GM21515 (cell line): ENCODE data around the gene ANKRD66.

ENCODE experiments used
- ATAC-seq: cut with Tn5 transposase; IDR thresholded peaks from one replicate; pipeline ENCODE4 v1.9.1; 2021; ENCODE audit not compliant: unreplicated experiment

ANKRD66 gene

DNA sequence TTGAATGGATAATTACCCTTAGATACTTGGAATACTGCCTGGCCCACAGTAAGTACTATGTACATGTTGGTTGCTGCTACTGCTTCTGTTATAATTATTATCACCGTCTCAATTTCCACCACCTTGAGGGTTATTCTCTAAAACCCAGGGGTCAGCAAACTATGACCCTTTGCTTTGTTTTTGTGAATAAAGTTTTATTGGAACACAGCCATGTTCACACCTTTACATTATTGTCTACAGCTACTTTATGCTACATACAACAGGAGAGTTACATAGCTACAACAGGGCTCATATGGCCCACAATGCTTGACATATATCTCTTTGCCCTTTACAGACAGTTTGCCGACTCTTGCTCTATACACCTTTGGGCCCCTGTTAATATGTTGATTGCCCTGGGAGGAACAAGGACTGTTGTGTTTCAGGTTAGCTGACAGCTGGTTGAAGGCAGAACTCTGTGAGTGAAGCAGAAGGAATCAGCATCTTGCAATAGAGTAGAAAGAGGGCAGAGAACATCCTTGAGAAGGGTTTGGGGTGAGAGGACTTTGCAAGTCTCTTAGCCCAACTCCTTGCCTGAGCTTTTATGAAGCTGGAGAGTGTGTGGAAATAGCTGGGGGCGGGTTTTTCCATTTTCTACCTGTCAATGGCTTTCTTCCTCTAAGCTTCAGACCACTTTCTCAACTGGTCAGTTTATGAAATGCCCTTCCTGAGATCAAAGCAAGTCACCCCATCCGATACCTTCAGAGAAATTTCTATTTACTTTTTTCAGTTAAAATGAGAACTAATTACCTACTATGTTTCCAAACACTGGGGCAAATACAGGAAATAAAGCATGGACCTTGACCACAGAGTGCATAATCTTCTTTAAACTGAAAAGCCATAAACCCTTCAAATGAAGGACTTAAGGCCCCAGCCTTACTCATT lies 43.0 kb downstream of the ANKRD66 start:
- ATAC-seq, result no peak

DNA sequence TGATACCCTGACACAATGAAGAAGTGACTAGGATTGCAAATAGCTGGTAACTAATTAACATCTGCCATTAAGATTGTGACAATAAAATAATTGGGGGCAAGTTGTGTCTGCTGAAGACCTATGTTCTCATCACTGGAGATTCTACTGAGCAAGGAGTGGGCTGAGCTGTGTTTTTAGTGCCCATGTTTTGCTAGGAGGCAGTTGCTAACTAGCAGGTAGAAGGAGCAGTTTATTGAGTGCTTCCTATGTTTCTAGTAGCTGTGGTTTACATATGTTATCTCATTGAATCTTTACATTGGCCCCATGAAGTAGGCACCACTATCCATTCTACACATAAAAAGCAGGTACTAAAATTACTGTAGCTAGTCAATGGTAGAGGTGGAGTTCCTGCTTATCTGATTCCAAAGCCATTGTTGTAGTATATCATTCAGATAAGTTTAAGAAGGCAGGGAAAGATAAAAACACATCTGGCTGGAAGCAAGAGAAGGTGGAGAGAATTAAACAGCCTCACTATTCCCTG lies 43.7 kb downstream of the ANKRD66 start:
- no peak for ATAC-seq

DNA sequence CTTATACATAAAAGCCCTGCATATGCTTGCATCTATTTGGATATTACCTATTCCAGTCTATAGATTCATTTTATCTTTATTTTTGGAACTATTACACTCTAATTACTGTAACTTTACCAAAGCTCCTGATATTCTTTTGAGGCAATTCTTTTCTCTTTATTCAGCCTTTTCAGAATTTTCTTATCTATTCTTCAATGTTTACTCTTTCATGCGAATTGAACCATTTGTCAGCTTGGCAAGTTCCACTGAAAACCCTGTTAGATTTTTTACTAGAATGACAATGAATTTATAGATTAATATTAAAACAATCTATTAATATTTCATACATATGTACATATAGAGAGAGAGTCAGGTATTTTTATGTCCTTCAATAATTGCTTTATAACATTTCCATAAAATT lies 45.9 kb downstream of the ANKRD66 start:
- ATAC-seq, result no peak

DNA sequence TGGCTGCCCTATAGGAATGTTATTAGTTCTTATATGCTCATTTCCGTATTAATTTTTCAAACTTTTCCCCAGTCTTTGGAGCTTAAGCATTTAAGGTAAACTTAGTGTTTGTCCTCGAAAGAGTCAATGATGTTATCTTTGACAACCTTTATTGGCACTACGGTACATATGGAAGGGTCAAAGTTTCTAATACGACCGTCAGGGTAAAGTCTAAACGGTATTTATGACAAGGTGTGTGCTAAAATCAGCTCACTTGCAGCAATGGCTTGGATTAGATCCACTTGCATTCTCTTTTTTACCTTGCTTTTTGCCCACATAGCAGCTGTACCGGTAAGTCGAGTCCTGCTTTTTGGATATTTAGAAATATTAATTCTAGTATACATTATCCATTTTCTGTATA lies 46.4 kb downstream of the ANKRD66 start, which contains the start of gene MEP1A:
Gene MEP1A (plus strand): TSS at position 252 of the 400 bp plus-strand sequence. CDS start 10 bp downstream, at position 262.
- no peak for ATAC-seq

DNA sequence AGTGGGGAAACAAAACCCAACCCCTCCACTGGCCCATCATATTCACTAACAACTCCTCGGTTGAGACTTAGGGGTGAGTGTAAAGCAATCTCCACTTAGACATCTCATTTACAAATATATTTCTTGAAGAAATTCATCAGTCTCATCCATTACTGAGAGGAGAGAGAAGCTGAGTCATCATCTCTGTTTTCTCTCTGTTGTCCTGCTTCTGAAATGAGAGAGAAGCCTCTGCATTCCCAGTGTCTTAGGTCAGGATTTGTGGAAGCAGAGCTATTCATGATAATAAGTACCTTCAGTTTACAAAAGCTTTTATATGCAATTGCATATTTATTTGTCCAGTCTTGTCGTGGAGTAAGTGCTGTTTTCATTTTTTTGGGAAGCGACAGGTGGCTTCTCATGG lies 47.3 kb downstream of the ANKRD66 start:
- no peak for ATAC-seq

DNA sequence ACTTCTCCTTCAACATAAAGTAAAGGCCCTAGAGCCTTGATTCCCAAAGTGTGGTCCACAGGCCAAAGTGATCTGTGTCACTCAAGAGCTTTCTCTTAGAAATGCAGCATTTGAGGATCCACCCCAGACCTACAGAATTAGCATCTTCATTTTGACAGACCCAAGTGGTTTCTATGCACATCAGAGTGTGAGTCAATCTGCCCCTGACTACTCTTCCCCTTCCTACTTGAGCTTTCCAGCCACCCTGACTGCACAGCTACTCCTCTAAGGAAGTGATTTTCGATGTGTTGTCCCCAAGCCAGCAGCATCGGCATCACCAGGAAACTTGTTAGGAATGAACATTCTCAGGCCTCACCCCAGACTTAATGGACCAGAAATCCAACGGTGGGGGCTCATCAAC lies 49.1 kb downstream of the ANKRD66 start:
- ATAC-seq, result no peak

DNA sequence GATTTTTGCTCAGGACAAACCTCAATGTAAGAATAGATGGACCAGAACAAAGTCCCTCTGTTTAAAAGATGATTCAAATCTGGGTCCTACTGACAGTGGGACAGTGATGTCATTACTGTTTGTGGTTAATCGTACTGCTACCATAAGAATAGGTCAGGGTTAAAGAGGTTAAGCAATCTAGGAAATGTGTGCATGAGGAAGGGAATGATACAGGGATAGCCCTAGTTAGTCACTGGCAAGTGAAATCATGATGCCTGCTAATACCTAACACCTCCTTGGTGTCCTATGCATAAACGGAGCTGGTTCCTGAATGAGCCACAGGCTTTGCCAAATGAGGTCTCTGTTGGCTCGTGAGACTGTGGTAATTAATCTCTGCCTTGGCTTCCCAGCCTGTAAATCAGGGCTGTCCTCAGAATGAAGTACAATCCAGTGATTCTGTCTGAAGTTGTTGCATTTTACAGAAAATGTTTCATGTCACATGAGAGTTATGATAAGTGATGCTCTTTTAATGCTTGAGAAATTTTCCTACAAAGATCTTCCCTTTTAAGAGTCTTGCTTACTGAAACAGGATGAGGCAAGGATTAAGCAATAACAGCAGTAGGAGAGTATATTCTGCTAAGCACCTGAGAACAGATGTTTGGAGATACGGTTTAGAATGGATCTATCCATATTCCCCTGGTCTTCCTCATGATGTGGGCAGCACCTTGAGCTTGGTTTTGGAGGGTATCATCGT lies 50.3 kb downstream of the ANKRD66 start:
- ATAC-seq, result no peak

DNA sequence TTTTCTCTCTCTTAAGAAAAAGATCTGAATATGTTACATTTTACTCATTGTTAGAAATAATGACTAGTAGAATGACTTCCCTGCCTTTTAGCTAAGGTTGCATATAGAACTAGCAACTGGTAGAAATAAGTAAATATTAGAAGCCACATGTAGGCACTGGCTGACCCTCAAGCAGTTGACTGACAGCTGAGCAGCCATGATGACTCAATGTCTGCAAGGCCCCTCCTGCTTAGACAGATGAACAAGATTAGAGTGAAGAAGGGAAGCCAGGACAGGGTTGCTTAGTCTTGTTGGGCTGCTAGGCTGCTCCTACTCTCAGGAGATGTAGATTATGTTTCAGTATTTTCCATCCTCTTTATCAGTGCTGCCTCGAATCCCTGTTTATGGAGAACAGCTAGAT lies 52.9 kb downstream of the ANKRD66 start:
- no peak for ATAC-seq

DNA sequence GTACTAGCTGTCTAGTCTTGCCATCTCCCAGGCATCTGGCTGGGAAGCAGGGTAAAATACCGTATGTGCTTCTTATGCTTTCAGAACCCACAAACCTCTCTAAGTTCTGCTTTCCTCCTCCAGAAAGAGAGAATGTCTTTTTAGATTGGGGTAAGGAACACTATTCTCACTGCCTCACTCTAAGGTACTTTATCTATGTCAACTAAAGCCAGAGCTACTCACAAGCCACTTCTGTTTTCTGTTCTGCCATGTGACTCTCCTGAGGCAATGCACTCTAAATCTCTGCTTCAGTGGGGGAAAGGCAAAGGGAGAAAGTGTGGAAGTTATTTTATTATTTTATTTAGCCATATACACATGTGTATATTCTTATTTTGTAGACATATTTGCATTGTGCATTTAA lies 62.1 kb downstream of the ANKRD66 start:
- no peak for ATAC-seq
